Measurements from ENCODE around the gene EBF4. TPM values are rescaled to one million over a fixed set of nuclear protein-coding genes. Genes with fewer than 3 reads are reported as not detected.

Gene EBF4
- total and polyA plus RNA-seq, 2 of the 8 experiments (the other 6 are each of a cell fraction or from before 2014, with no cell fraction given): 1.2 to 2.9 TPM

GRCh38 chr20:2768632-2769015, 76.0 kb downstream of the EBF4 start (continued):
- TF ChIP-seq CHD7 (IDR thresholded peaks at IDR 0.05; ENCODE audit: insufficient replicate concordance, low read length) (no peak), EP300 (IDR thresholded peaks at IDR 0.05; ENCODE audit: borderline replicate concordance in 1 of 2, low read depth in 2 of 2, low read length in 2 of 2) (no peak)
- TF ChIP-seq, protein P1, sequence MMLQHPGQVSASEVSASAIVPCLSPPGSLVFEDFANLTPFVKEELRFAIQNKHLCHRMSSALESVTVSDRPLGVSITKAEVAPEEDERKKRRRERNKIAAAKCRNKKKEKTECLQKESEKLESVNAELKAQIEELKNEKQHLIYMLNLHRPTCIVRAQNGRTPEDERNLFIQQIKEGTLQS (IDR thresholded peaks at IDR 0.05; ENCODE audit: insufficient read depth, low read depth, low read length): no peak

Measured in H1 (cell line).